Pulmonary artery endothelial cell (primary cell): ENCODE measurements around the gene SGPP1. TPM values are rescaled to one million over a fixed set of nuclear protein-coding genes. Genes with fewer than 3 reads are reported as not detected.
A peak's percentile ranks its signal among the peaks of the same experiment; 100 is the strongest.
"Not testable (repeated sequence)": the region's sequence is repeated elsewhere in the genome, so short reads cannot be mapped to it uniquely, and the experiment has no call there.

Experiments
- DNase-seq: peaks from one replicate; pipeline ENCODE4 v3.0.0-alpha.2; 2011; ENCODE audit warnings: low read depth, low spot score
- total RNA-seq: library from RNA; depleted of rRNA; stranded (reverse); fragments of >200 nt; gene quantifications from 2 replicates; pipeline ENCODE4 v1.2.3, GENCODE V29; 2014

SGPP1 gene
- total RNA-seq, 1 donor from 2014 or later = 13.7 TPM

DNA sequence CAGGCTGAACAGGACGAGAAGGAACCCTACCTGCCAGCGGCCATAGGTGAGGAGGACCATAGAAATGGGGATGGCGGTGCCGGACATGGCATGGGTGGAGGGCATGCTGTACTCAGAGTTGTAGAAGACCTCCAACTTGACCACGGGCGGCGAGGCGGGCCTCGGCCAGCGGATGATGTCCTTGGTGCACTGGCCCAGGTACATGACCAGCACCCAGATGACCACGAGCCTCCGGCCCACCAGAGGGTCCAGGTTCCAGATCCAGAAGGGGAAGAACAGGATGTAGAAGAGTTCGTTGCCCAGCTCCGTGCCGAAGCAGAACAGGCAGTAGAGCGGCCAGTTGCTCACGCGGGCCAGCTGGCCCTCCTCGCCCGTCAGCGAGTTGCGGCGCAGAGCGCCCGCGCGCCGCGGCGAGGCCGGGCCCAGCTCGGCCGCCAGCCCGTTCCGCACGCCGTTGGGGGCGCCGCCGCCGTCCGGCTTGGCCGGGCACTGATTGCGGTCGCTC is 582 bp downstream of the SGPP1 start:
- no peak for DNase-seq

- DNase-seq = no peak
Observed at GRCh38 chr14:63726499-63726898, 1.4 kb downstream of the SGPP1 start.

DNA sequence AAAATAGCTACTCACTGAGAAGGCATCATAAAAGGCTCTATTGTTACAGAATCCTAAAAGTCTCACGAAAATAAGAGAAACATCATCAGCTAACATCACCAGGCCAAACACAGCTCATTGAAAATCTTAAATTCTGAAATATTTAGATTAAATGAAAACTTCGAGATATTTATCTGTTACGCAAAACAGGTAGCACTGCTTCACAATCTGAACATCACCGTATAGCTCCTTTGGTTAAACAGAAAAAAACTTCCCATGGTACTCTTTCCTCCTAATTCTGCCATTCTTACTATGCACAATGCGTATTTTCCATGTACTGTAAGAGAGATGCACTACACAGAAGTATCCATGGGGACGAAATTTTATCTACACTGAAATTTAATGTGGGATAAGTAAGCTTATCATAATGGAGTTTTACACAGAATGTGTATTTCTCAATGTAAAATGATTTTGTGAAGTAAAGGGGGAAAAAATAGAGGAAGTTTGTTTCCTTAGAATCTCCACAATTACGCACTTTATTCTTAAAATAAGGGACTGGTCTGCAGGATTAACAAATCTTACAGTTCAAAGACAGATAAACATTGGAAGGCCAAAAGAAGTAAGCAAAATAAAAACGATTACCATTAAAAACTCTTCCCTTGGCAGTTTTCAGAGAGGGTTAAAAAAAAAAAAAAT is 1.9 kb downstream of the SGPP1 start:
- DNase-seq = no peak

- no peak for DNase-seq
Observed at GRCh38 chr14:63717702-63718101, 10.2 kb downstream of the SGPP1 start.

DNA sequence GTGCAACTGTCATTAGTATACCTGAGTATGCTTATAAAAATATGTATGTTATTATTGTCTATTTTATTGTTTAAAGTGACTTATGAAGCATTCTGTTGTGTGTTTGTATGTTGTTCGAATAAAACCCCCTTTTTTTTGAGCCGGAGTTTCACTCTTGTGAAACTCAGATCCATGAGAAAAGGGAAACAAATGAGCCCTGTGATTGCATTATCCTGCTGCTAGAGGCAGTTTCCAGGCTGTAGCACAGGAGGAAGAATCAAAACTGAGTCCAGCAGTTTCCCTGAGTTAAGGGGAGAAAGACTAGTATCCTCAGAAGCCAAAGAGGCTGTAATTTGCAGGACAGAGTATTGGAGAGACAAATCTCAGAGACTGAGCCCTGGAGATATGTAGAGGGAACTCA is 12.5 kb downstream of the SGPP1 start:
- DNase-seq = no peak

- no peak for DNase-seq
Observed at GRCh38 chr14:63713764-63714163, 14.1 kb downstream of the SGPP1 start.

DNA sequence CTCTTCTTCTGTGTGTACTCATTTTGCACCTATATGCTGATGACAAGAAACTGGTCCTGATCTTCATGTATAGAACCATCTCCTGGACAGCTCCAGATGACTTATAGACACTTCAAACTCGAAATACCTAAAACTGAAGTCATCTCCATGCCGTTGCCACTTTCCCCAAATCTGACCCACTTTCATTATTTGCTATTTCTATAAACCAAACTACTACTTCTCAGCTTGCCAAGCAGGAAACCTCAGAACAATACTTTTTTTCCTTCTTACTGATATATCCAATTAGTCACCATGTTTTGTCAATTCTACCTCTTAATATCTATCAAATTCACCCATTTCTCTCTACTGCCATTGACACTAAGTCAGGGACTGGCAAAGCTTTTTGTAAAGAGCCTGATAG is 14.8 kb downstream of the SGPP1 start:
- no peak for DNase-seq

GRCh38 chr14:63712123-63712522 is 15.7 kb downstream of the SGPP1 start:
- no peak for DNase-seq

DNA sequence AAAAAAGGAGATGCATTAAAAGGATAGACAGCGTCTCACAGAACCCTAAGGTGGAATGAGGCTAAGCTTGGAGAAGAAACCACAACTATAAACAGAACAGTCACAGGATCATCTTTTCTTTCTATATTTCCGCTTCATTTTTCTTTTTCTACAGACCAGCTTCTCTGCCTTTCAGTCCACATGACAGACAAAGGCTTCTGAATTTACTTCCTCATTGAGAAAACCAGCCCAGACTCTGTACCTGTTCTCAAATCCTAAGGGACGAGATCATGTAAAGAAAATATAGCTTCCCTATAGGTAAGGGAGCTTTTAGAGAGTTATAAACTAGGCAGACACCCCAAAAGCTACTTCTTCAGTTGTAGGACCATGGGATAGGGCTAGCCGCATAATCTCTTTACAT is 17.4 kb downstream of the SGPP1 start:
- DNase-seq = no peak

DNA sequence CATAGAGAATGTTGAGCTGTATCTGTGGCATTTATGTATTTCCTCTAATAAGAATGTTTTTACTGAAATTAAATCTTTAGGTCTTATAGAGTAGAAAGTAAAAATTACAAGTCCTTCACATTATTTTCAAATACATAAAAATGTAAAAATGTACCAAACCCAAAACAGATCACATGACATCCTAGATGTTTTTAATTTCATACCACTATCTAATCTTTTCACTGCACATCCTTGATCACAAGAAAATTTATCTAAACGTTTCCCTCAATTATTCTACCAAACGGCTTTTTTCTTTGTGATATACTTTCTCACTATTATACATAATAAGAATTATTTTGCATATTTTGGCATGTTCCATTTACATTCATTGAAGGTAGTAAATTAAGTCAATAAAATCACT is 18.3 kb downstream of the SGPP1 start:
- DNase-seq = no peak

- no peak for DNase-seq
Observed at GRCh38 chr14:63707216-63707615, 20.6 kb downstream of the SGPP1 start.

DNA sequence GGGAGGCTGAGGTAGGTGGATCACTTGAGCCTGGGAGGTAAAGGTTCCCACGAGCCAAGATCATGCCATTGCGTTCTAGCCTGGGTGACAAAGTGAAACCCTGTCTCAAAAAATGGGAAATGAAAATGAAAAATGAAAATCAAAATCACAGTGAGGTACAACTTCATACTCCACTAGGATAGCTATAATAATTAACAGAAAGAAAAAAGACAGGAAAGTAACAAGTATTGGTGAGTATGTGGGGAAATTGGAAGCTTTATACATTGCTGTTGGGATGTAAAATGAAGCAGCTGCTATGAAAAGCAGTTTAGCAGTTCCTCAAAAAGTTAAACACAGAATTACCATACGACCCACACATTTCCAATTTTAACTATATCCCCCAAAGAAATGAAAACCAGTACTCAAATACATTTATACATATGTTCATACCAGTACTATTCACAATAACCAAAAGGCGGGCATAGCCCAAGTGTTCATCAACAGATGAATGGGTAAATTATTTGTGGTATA is 22.2 kb downstream of the SGPP1 start:
- DNase-seq = no peak

GRCh38 chr14:63702530-63702929 is 25.3 kb downstream of the SGPP1 start:
- not testable (repeated sequence) for DNase-seq

DNA sequence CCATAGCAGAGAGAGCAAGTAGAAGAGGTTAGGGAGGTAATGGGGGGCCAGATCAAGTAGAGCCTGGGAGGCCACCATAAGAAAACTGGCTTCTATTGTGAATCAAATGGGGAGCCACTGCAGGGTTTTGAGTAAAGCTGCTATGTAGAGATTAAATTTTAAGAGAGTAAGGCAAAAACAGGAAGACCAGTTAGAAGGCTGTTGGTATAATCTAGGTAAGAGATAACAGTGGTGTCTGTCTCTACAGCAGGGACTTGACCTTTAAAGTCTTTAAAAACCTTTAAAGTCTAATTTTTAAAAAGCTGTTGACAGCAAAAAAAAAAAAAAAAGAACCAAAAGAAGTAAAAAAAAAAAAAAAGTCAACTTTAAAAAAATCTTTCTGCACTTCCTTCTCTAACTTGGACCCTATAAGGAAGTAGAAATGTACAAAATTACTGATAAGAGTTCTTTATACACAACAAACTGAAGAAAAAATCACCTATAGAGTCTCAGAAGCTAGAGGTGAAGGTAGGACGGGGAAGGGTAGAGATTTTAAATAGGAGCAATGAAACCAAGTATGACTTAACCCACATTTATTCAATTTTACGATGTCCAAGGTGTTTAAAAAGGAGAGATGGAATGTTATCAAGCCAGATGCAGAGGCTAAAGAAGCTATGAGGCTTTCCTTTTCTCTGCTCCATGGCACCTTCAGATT is 26.1 kb downstream of the SGPP1 start:
- DNase-seq = no peak

DNA sequence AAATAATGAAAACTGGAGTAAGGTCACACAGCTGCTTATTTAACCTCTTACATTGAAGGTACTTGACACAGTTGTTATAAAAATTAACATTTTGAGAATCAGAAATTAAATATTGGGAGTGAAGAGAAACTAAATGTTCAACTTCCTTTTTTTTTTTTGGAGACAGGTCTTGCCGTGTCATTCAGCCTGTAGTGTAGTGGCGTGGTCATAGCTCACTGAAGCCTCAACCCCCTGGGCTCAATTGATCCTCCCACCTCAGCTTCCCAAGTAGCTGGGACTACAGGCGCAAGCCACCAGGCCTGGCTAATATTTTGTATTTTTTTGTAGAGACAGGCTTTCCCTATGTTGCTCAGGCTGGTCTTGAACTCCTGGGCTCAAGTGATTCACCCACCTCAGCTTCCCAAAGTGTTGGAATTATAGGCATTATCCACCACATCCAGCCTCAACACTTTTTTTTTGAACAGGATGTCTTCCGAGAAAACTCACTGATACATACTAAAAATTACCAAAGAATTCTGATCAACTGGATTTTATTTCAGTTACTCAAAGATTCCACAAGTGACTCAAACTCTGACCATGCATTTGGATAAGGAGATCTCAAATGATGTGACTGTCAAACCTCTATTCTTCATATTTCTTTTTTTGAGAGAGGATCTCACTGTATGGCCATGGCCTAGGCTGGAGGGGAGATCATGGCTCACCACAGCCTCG is 35.4 kb downstream of the SGPP1 start:
- DNase-seq = no peak

DNA sequence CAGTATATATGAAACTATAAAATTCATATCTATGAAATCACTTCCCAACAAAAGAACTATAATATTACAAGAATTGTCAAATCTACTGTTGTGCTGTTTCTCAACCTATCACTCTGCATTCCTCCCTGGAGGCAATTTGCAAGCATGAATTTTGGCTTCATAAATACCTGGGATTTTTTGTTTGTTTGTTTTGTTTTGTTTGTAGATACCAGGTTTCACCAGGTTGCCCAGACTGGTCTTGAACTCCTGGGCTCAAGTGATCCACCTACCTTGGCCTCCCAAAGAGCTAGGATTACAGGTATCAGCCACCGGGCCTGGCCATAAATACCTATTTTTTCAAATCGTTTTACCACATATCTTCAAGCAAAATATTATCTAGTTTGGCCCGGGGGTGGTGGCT is 38.7 kb downstream of the SGPP1 start:
- no peak for DNase-seq

- no peak for DNase-seq
Observed at GRCh38 chr14:63686926-63687325, 40.9 kb downstream of the SGPP1 start.

- DNase-seq = no peak
Observed at GRCh38 chr14:63685401-63685800, 42.5 kb downstream of the SGPP1 start.

DNA sequence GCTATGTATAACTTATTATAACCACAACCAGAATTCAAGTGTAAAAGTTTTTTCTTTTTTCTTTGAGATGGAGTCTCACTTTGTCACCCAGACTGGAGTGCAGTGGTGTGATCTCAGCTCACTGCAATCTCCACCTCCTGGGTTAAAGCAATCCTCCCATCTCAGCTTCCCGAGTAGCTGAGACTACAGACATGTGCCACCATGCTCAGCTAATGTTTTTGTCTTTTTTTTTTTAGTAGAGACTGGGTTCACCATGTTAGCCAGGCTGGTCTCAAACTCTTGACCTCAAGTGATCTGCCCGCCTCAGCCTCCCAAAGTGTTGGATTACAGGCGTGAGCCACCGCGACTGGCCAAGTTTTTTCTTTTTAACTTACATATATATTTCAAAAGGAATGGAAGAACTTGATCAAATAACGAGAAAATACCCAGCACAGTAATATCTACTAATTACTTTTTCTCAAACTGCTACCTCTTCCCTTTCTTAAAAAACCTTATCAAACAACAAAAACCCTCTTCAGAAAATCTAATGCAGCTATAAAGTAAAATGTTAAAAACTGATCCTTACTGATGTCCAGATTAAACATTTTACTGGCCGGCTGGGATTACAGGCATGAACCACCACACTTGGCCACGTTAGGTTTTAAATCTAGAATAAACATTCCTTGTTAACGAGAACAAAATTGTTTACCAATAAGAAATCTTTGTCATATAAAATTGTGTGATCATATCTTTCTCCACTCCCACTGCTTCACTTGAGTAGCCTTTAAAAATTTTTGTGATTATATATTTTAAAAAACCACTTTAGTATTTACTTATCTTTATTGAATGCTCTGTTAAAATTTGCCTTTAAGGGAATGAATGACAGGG is 44.9 kb downstream of the SGPP1 start:
- DNase-seq = no peak

GRCh38 chr14:63678536-63678935 is 49.3 kb downstream of the SGPP1 start:
- no peak for DNase-seq

GRCh38 chr14:63677891-63678379 is 49.9 kb downstream of the SGPP1 start:
- DNase-seq = peak; percentile 73
